Calu3 (cell line): ENCODE results near the gene PFKP. TPM values are rescaled to one million over a fixed set of nuclear protein-coding genes. Genes with fewer than 3 reads are reported as not detected.

ENCODE experiments used
- BruUV-seq: library from RNA; stranded (reverse); fragments of 400-500 nt; replicated peaks from 2 replicates; lab custom pipeline; 2021; lab: Mats Ljungman, UMichigan
- CTCF ChIA-PET: fragments of 300-600 bp; sonication (Branson Sonifier 250); formaldehyde crosslinking; loops from one replicate; lab custom pipeline; 2022; ENCODE audit warnings: antibody characterized with exemption; lab: Charles Lee
- DNase-seq: peaks from one replicate; pipeline ENCODE4 v3.0.0; 2022
- H3K27ac Mint-ChIP-seq: one replicate; pipeline ENCODE4 v1.8.0; 2022; ENCODE audit warnings: mixed read lengths; ENCODE audit not compliant: unreplicated experiment
- H3K27me3 Mint-ChIP-seq: one replicate; pipeline ENCODE4 v1.8.0; 2022; ENCODE audit warnings: mixed read lengths; ENCODE audit not compliant: unreplicated experiment
- H3K36me3 Mint-ChIP-seq: one replicate; pipeline ENCODE4 v1.8.0; 2022; ENCODE audit warnings: mild to moderate bottlenecking, moderate library complexity, mixed read lengths; ENCODE audit not compliant: insufficient read depth, unreplicated experiment
- H3K4me1 Mint-ChIP-seq: one replicate; pipeline ENCODE4 v1.8.0; 2022; ENCODE audit warnings: mild to moderate bottlenecking, low read depth, mixed read lengths; ENCODE audit not compliant: unreplicated experiment
- H3K4me3 Mint-ChIP-seq: one replicate; pipeline ENCODE4 v1.8.0; 2022; ENCODE audit warnings: mild to moderate bottlenecking, low read depth, moderate library complexity, mixed read lengths; ENCODE audit not compliant: unreplicated experiment
- H3K9me3 Mint-ChIP-seq: one replicate; pipeline ENCODE4 v1.8.0; 2022; ENCODE audit warnings: low read depth, mixed read lengths; ENCODE audit not compliant: unreplicated experiment
- CTCF ChIP-seq: fragments of 200-600 bp; IDR thresholded peaks from one replicate; pipeline ENCODE4 v1.8.0; 2022; ENCODE audit warnings: antibody characterized with exemption; ENCODE audit not compliant: unreplicated experiment
- intact Hi-C: fragments of 100-400 bp; cut with micrococcal nuclease; formaldehyde crosslinking; loops from one replicate; pipeline ENCODE4 v1.10.0; 2022; ENCODE audit not compliant: unreplicated experiment
- total RNA-seq: library from RNA; stranded (reverse); gene quantifications from 2 replicates; pipeline ENCODE4 v1.2.3, GENCODE V29; 2022

Gene PFKP
- total RNA-seq, 1 experiment from 2014 or later, result 272 TPM

GRCh38 chr10:3072641-3073360, 5.5 kb downstream of the PFKP start:
- Mint-ChIP-seq H3K9me3 (no peaks in the 10 kb centered on the region), H3K36me3 (peaks cover 92% of the 10 kb centered on the region), H3K4me3 (no peak overlapping the region), H3K4me1 (peaks cover 72% of the 10 kb centered on the region), H3K27ac (no peak overlapping the region), H3K27me3 (no peaks in the 10 kb centered on the region)
- TF ChIP-seq CTCF, result no peak
- intact Hi-C loops, result loop anchor here (5.0 kb wide), 1 partner anchor 34 kb away; no protein-coding TSS in a partner anchor
- no TSS peak for BruUV-seq
- DNase-seq, result no peak
- CTCF ChIA-PET, result no interaction called here

- TF ChIP-seq CTCF, result no peak
- intact Hi-C loops, result loop anchor here (5.0 kb wide), 1 partner anchor 33 kb away; no protein-coding TSS in a partner anchor
- no peaks in the 10 kb centered on the region for H3K9me3 Mint-ChIP-seq
- H3K27ac Mint-ChIP-seq, result peak overlapping the region; percentile 78
- DNase-seq, result no peak
- H3K4me1 Mint-ChIP-seq, result peaks cover 80% of the 10 kb centered on the region
- CTCF ChIA-PET, result interaction anchor here (1.4 kb wide), 1 partner anchor 17 kb away, joined by 3 read pairs; no protein-coding TSS in a partner anchor
- H3K36me3 Mint-ChIP-seq, result peaks cover 82% of the 10 kb centered on the region
- H3K27me3 Mint-ChIP-seq, result no peaks in the 10 kb centered on the region
- no TSS peak for BruUV-seq
- no peak overlapping the region for H3K4me3 Mint-ChIP-seq
These were observed 6.9 kb downstream of the PFKP start for GRCh38 chr10:3074145-3074665.

DNA sequence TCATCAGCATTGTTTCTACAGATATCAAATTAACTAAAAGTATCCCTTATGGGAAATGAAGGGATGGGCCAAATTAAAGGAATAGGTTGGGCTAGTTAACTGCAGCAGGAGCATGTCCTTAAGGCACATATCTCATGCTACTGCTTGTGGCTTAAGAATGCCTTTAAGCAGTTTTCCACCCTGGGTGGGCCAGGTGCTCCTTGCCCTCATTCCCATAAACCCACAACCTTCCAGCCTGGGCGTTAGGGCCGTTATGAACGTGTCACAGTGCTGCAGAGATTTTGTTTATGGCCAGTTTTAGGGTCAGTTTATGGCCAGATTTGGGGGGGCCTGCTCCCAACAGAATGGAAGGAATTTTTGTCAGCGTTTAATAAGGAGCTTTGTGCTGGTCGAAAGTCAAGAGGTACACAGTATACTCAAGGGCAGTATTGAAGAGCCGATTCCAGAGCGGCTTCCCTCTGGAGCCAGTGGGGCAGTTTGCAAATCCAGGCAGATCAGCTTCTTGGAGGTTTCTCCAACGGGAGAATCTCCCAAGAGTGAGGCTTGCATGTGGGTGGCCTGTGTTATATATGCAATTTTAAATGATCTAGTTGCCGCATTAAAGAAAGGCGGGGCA, 7.7 kb downstream of the PFKP start:
- BruUV-seq, result no TSS peak
- Mint-ChIP-seq H3K4me1 (peaks cover 80% of the 10 kb centered on the region), H3K27me3 (no peaks in the 10 kb centered on the region), H3K9me3 (no peaks in the 10 kb centered on the region), H3K4me3 (no peak overlapping the region), H3K27ac (no peak overlapping the region), H3K36me3 (peaks cover 73% of the 10 kb centered on the region)
- DNase-seq, result no peak
- CTCF ChIA-PET, result interaction anchor here (1.4 kb wide), 1 partner anchor 16 kb away, joined by 3 read pairs; no protein-coding TSS in a partner anchor
- intact Hi-C loops, result loop anchor here (5.0 kb wide), 1 partner anchor 32 kb away; no protein-coding TSS in a partner anchor
- no peak for TF ChIP-seq CTCF

GRCh38 chr10:3076138-3076537, 8.8 kb downstream of the PFKP start:
- Mint-ChIP-seq H3K36me3 (peaks cover 72% of the 10 kb centered on the region), H3K4me1 (peaks cover 80% of the 10 kb centered on the region), H3K27ac (no peak overlapping the region), H3K27me3 (no peaks in the 10 kb centered on the region), H3K9me3 (no peaks in the 10 kb centered on the region), H3K4me3 (no peak overlapping the region)
- no TSS peak for BruUV-seq
- intact Hi-C loops, result no loop called here
- no peak for DNase-seq
- CTCF ChIA-PET, result interaction anchor here (0.6 to 0.7 kb wide), 3 partner anchors 109 to 1566 kb away, joined by 4 to 8 read pairs (median 7); no protein-coding TSS in a partner anchor
- TF ChIP-seq CTCF, result no peak
